WERI-Rb-1 (cell line): Measurements from ENCODE around the gene ATF7IP2.

Experiments
- DNase-seq: peaks from one replicate; pipeline ENCODE4 v3.0.0-alpha.2; 2020
- H3K27ac ChIP-seq: fragments of 250-450 bp; sonication (Bioruptor Pico); 2 replicates; pipeline ENCODE4 v1.5.1; 2020; ENCODE audit warnings: mild to moderate bottlenecking, moderate library complexity
- H3K27me3 ChIP-seq: fragments of 250-450 bp; sonication (Bioruptor Pico); 2 replicates; pipeline ENCODE4 v1.5.1; 2021; ENCODE audit warnings: mild to moderate bottlenecking, low read depth, moderate library complexity; ENCODE audit not compliant: insufficient read depth, severe bottlenecking
- H3K36me3 ChIP-seq: fragments of 250-450 bp; sonication (Bioruptor Pico); 2 replicates; pipeline ENCODE4 v1.5.1; 2020; ENCODE audit warnings: mild to moderate bottlenecking, moderate library complexity
- H3K4me3 ChIP-seq: 2 replicates; pipeline ENCODE4 v1.5.1; 2011; ENCODE audit warnings: low read depth, mild to moderate bottlenecking, control low read depth, low read length
- H3K9me3 ChIP-seq: fragments of 250-450 bp; sonication (Bioruptor Pico); 2 replicates; pipeline ENCODE4 v1.5.1; 2021; ENCODE audit warnings: mild to moderate bottlenecking, moderate library complexity; ENCODE audit not compliant: severe bottlenecking
- CTCF ChIP-seq: IDR thresholded peaks from 2 replicates; pipeline ENCODE4 v1.5.1; 2011; ENCODE audit warnings: low read depth, mild to moderate bottlenecking, control low read depth, inconsistent platforms, low read length

ATF7IP2 gene

GRCh38 chr16:10530685-10531084, 144.8 kb downstream of the ATF7IP2 start:
- no peaks in the 10 kb centered on the region for H3K9me3 ChIP-seq
- DNase-seq = no peak
- H3K27ac ChIP-seq = no peak overlapping the region
- H3K27me3 ChIP-seq = no peaks in the 10 kb centered on the region
- TF ChIP-seq CTCF = no peak
- H3K36me3 ChIP-seq = peaks cover 7% of the 10 kb centered on the region
- H3K4me3 ChIP-seq = no peak overlapping the region

GRCh38 chr16:10531582-10531981, 145.7 kb downstream of the ATF7IP2 start:
- no peak for TF ChIP-seq CTCF
- no peaks in the 10 kb centered on the region for H3K9me3 ChIP-seq
- DNase-seq = no peak

More at GRCh38 chr16:10531582-10531981, 145.7 kb downstream of the ATF7IP2 start:
- H3K36me3 ChIP-seq = peaks cover 15% of the 10 kb centered on the region
- no peaks in the 10 kb centered on the region for H3K27me3 ChIP-seq
- H3K4me3 ChIP-seq = no peak overlapping the region
- no peak overlapping the region for H3K27ac ChIP-seq
